GM21528 (cell line): ENCODE data around the gene PIP5K1B.
"Not testable (repeated sequence)": the region's sequence is repeated elsewhere in the genome, so short reads cannot be mapped to it uniquely, and the experiment has no call there.

Experiments used
- ATAC-seq: cut with Tn5 transposase; IDR thresholded peaks from one replicate; pipeline ENCODE4 v1.9.1; 2021; ENCODE audit warnings: mild to moderate bottlenecking, moderate library complexity; ENCODE audit not compliant: unreplicated experiment, low FRiP score

The PIP5K1B gene

DNA sequence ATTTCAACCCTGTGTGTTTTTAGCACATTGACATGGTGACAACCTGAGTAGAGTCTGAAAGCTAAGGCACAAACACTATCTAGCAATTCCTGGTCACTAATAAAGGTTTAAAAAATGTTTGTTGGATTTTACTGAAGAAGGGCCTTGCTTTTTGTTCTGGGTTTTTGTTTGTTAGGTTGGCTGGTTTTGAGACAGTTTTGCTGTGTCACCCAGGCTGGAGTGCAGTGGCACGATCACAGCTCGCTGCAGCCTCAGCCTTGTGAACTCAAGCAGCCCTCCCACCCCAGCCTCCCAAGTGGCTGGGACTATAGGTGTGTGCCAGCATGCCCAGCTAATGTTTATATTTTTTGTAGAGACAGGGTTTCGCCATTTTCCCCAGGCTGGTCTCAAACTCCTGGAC, 269.9 kb downstream of the PIP5K1B start:
- no peak for ATAC-seq

DNA sequence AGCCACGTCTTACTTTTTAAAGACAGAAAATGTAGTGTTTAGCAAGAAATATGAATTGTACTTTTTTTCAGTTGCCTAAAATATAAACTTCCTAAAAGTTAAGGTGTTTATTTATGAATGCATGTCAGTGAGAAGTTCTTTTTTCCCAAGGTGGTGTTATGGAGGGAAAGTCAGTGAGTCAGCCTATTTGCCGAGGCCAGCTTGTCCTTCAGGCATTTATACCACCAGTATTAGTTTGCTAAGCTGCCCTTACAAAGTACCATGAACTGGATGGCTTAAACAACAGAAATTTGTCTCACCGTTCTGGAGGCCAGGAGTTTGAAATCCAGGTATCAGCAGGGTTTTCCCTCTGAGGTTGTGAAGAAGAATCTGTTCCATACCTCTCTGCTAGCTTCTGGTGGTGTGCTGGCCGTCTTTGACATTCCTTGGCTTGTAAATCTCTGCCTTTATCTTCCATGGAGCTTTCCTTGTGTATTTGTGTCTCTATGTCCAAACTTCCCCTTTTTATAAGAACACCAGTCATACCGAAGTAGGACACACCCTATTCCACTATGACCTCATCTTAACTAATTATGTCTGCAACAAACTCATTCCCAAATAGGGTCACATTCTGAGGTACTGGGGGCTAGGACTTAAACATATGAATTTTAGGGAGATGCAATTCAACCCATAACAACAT, 270.5 kb downstream of the PIP5K1B start:
- ATAC-seq = no peak

- no peak for ATAC-seq
Measured at GRCh38 chr9:68978066-68978465, 273.0 kb downstream of the PIP5K1B start.

DNA sequence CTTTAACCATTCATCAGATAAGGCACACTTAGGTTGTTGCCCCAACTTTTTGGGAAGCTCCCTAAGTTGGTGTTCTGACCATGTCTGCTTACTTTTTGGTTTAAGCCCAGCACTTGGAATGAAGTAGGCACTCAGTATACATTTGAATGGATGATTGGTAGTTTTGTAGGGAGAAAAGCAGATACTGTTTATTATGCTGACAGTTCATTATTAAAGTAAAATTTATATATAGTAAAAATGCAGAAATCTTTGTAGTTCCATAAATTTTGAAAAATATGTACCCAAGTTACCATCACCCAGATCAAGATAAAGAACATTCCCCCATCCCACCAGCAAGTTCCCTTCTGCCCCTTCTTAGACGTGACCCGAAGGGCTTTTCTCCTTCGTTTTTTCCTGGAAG, 273.5 kb downstream of the PIP5K1B start:
- ATAC-seq = no peak

DNA sequence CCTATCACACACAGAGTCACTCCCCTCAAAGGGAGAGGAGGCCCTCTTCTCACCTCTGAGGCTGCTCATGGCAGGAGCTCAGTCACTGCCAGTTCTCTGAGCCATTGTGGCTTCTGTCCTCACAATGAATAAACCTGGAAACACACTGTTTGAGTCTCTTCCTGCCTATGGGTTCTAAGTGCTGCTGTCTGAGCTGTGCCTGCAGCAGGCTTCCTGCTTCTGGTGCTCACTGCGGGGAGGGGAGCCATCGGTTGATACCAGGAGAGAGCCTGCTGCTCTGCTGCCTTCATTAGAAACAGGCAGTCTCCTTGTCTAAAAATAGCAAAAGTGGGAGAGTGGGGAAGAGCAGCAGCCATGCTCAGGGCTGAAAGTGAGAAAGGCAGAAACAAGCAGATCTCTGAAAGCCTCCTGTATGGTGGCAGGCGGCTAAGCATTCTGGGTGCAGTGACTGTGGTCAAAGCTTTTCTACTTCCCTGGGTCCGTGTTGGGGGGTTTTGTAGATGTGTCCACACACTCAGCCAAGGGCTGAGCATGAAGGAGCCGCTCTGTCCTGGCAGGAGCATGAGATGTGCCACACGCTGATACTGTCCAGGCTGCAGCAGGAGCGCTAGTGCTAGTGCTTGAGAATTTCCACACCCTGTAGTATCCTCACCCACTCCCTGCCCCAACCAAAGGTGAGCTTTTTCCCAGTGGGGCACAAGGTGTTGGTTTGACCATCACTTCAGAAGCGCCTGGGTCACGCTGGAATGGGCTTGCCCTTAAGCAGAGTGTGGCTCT, 274.7 kb downstream of the PIP5K1B start:
- ATAC-seq = no peak

GRCh38 chr9:68980341-68980914, 275.4 kb downstream of the PIP5K1B start:
- ATAC-seq = no peak

GRCh38 chr9:68981789-68982188, 276.7 kb downstream of the PIP5K1B start:
- peak; percentile 70 for ATAC-seq

DNA sequence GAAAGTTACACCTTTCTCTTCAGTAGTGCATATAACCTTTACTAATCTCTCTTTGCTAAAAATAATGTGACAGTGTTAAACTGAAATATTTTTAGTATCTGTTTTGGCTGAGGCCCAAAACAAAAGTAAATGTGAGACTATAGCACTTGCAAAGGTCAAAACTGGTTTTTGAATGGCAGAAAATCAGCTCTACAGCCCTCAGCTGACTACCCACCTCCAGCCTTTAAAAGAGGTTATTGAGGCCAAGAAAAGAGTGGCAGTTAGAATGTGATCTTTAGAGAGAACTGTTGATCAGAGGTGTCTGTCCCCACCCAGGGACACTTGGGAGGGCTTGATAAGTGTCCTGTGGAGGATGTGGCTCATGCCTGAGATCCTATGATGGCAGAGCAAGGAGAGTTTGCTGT, 278.0 kb downstream of the PIP5K1B start:
- ATAC-seq = peak; percentile 34

DNA sequence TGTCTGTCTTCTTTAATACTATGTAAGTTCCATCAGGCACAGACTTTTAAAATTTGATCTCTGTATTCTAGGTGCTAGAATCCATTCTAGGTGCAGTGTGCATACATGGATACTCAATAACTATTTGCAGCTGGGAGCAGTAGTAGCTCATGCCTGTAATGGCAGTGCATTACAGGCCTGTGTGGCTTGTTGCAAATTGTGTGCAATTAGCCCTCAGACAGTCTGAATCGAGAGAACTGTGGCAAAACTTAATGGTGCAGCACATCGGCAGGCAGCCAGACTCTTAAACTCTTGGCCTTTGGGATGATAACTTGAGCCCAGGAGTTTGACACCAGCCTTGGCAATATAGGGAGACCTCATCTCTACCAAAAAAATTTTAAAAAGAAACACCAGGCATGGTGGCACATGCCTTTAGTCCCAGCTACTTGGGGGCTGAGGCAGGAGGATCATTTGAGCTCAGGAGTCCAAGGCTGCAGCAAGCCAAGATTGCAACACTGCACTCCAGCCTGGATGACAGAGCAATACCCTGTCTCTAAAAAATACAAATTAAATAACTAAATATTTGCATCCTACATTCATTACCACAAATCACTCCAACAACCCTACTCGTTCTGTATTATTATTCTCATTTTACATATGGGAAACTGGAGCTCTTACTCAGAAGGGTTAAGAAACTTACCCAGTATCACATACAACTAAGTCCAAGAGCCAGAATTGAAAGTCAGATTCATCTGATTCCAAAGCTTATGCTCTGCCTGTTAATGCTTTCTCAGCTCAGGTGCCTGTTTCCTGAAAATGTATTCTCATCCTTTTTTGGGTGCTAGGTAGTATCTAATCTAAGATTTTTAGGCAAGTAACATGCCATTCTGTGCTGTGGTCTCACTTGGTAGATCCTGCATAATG, 278.7 kb downstream of the PIP5K1B start:
- ATAC-seq = no peak

- ATAC-seq = not testable (repeated sequence)
Measured at GRCh38 chr9:68986949-68987348, 281.9 kb downstream of the PIP5K1B start.

DNA sequence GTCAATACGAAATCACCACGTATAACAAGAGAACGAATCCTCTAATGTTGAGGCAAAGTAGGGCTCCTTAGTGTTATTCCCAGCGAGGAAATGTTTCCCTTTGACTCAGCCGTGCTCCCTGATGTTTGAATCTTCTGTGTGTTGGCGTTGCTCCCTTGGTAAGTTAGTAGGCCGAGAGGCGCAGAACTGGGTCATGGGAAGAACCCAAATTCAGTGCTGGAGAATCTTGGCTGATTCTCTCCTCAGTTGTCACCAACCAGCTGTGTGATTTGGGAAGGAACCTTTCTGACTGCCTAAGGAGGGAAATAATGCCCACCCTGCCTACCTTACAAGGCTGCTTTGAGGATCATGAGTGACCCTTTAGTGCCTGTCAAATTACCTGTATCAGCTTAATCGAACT, 286.4 kb downstream of the PIP5K1B start:
- no peak for ATAC-seq

DNA sequence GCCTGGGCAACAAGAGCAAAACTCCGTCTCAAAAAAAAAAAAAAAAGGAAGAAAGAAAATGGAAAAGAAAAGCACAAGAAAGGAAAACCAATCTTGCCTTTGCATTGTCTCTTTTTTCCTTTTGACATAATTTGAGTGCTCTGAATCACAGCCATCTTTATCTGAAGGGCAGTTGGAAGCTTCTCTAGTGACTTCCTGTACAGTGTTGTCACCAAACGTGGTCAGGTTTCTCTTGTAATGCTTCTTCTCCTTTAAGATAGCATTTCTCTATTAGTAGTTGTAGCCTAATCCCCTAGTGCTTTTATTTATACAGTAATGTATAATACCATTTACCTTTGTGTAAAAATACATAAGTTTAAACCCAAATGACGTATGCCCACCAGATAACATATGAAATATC, 290.7 kb downstream of the PIP5K1B start:
- no peak for ATAC-seq

DNA sequence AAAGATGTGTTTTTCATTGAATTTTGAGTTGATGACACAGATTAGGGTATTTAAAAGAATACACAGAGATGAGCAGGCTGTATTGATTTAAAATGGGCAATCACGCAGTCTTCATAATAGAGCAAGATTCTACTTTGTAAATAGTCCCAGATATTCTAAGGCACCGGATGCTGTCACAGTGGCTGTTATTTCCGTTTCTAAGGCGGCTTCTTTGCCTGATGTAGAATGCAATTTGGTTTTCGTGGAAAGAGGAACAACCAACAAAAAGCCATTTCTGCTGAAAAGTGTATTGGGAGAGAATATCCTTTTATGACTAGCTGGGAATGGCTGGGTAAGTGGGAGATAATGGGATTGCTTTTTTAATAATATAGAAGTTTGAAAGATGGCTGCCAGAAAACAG, 291.4 kb downstream of the PIP5K1B start:
- ATAC-seq = no peak

GRCh38 chr9:68997666-68998065, 292.6 kb downstream of the PIP5K1B start:
- ATAC-seq = no peak

DNA sequence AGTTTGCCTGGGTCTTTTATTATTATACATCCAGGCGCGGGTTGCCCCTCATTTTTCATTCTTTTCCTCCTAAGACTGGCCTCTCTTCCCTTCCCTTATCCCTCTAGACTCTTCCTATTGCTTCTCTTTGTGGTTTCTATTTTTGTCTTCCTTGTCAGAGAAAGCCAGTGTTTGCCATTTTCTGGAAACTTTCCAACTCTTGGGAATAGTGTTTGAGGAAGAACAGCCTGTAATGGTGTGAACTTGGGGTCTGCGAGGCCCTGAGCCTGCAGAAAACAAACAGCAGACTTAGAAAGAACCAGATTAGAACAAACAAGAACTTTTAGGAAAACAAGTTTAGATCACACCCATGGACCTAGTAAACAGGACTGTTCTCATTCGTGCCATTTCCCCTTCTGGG, 293.3 kb downstream of the PIP5K1B start:
- ATAC-seq = no peak

DNA sequence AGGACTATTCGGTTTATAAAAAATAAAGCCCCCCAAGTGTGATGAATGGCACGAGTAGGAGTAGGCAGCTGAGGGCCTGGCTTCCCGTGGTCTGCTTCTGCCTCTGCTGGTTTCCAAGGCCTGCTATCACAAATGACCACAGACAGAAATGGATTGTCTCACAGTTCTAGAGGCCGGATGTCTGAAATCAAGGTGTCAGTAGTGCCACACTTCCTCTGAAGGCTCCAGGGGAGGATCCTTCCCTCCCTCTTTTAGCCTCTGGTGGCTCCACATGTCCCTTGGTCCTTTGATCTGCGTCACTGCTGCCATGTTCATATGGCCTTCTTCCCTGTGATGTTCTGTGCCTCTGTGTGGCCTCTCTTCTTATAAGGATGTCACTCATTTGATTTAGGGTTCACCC, 293.8 kb downstream of the PIP5K1B start:
- no peak for ATAC-seq

- ATAC-seq = peak; percentile 84
Measured at GRCh38 chr9:68999393-69000105, 294.5 kb downstream of the PIP5K1B start.

- ATAC-seq = no peak
Measured at GRCh38 chr9:69001921-69002320, 296.9 kb downstream of the PIP5K1B start.

DNA sequence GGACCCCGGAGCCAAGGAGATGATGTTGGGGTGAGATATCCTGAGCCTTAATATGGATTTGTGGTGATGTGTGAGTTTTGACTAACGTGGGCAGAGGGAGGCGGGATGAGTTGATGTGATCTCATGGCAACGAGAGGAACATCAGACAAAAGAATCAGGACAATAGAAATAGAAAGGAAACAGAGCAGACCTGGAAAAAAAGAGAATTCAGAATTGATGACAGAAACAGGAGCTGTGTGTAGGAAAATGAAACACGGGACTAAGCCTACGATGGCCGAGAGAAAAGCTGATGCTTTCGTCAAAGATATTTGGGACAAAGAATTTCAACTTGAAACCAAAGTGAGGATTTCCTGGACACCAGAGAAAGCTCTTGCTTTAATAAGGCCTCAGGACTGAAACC, 298.0 kb downstream of the PIP5K1B start:
- no peak for ATAC-seq

GRCh38 chr9:69004836-69005235, 299.8 kb downstream of the PIP5K1B start:
- no peak for ATAC-seq
